K562 (cell line): ENCODE data around the gene PRSS38. TPM values are rescaled to one million over a fixed set of nuclear protein-coding genes. Genes with fewer than 3 reads are reported as not detected.

Experiments used
- CBFA2T2 ChIP-seq: fragments of 450-650 bp; conservative IDR thresholded peaks from 2 replicates; pipeline ENCODE4 v1.6.1; 2017; ENCODE audit warnings: mild to moderate bottlenecking
- CBFA2T3 ChIP-seq: fragments of 450-650 bp; IDR thresholded peaks from 2 replicates; pipeline ENCODE4 v1.6.1; 2017
- CTBP1 ChIP-seq: fragments of 450-650 bp; IDR thresholded peaks from 2 replicates; pipeline ENCODE4 v1.6.1; 2016; ENCODE audit warnings: borderline replicate concordance
- EGR1 ChIP-seq: fragments of 450-650 bp; conservative IDR thresholded peaks from 2 replicates; pipeline ENCODE4 v1.6.1; 2017; ENCODE audit warnings: mild to moderate bottlenecking
- FOS ChIP-seq: IDR thresholded peaks from 3 replicates; pipeline ENCODE4 v1.6.1; 2011; ENCODE audit not compliant: insufficient read length; ENCODE audit errors: extremely low read depth
- HMGN3 ChIP-seq: IDR thresholded peaks from 2 replicates; pipeline ENCODE4 v1.6.1; 2011; ENCODE audit warnings: borderline replicate concordance, low read depth, mild to moderate bottlenecking, mixed read lengths, low read length; ENCODE audit not compliant: insufficient read length; ENCODE audit errors: extremely low read depth
- NEUROD1 ChIP-seq: fragments of 150-350 bp; IDR thresholded peaks from 2 replicates; pipeline ENCODE4 v1.6.1; 2014; ENCODE audit warnings: borderline replicate concordance, low read length, low read depth; ENCODE audit not compliant: partially characterized antibody
- NFIC ChIP-seq: fragments of 450-650 bp; IDR thresholded peaks from 2 replicates; pipeline ENCODE4 v1.6.1; 2017; ENCODE audit warnings: mild to moderate bottlenecking, inconsistent platforms
- NFYB ChIP-seq: IDR thresholded peaks from 2 replicates; pipeline ENCODE4 v1.6.1; 2011; ENCODE audit warnings: mild to moderate bottlenecking, moderate library complexity; ENCODE audit not compliant: insufficient read length; ENCODE audit errors: extremely low read depth
- PBX2 ChIP-seq, 2 experiments: IDR thresholded peaks in 1 of 2; conservative IDR thresholded peaks in 1 of 2; 2 replicates each; pipeline ENCODE4 v1.6.1; 2016; ENCODE audit warnings: low read depth in 2 of 2, mild to moderate bottlenecking in 1 of 2, missing compliant biosample characterization in 1 of 2, missing genetic modification characterization in 1 of 2, moderate library complexity in 1 of 2
- PHF21A ChIP-seq: fragments of 450-650 bp; IDR thresholded peaks from 2 replicates; pipeline ENCODE4 v1.6.1; 2017; ENCODE audit warnings: low read depth, borderline replicate concordance
- PKNOX1 ChIP-seq: fragments of 450-650 bp; IDR thresholded peaks from 2 replicates; pipeline ENCODE4 v1.6.1; 2016
- SLC30A9 ChIP-seq: fragments of 250-450 bp; sonication (Bioruptor Pico); IDR thresholded peaks from 2 replicates; pipeline ENCODE4 v1.8.0; 2022; ENCODE audit warnings: mild to moderate bottlenecking, moderate library complexity
- SP2 ChIP-seq: IDR thresholded peaks from 2 replicates; pipeline ENCODE4 v1.6.1; 2011; ENCODE audit warnings: mild to moderate bottlenecking, low read depth, low read length, moderate library complexity; ENCODE audit not compliant: poor library complexity, severe bottlenecking; ENCODE audit errors: extremely low read depth
- TCF3 ChIP-seq: sonication (generic); formaldehyde crosslinking; IDR thresholded peaks from 2 replicates; pipeline ENCODE4 v1.4.0; 2020; ENCODE audit warnings: mild to moderate bottlenecking, missing genetic modification reagents
- TEAD4 ChIP-seq, 2 experiments: sonication (generic) in 1 of 2; formaldehyde crosslinking in 1 of 2; IDR thresholded peaks; 2 replicates each; pipeline versions ENCODE4 v1.6.1 to v1.8.0; 2012 to 2022; ENCODE audit warnings: borderline replicate concordance in 1 of 2, inconsistent platforms in 1 of 2, low read length in 1 of 2, mild to moderate bottlenecking in 1 of 2, missing genetic modification reagents in 1 of 2
- polyA plus RNA-seq, 8 experiments: library from polyadenylated mRNA; depleted of rRNA in 4 of 8; stranded (reverse) in 5 of 8; unstranded in 3 of 8; fragments of >200 nt; fragmentation: Nextera tagmentation in 2 of 8; fragmentation: Illumina TruSeq in 1 of 8; extraction: Ambion mirVana in 2 of 8; extraction: Trizol in 1 of 8; gene quantifications; 2 replicates each; pipeline versions ENCODE4 v1.2.1 to v1.2.3, GENCODE V29; 2011 to 2014; ENCODE audit warnings: inconsistent platforms in 1 of 8, missing spikeins in 1 of 8
- total RNA-seq, 7 experiments: library from RNA; depleted of rRNA in 6 of 7; stranded (reverse); fragments of >200 nt in 6 of 7; fragmentation: Illumina TruSeq in 2 of 7; extraction: Trizol in 2 of 7; gene quantifications; 2 replicates each; pipeline versions ENCODE4 v1.2.1 to v1.2.3, GENCODE V29; 2011 to 2021; ENCODE audit warnings: low replicate concordance in 1 of 7
- TF ChIP-seq, protein P1 (sequence below), 3 experiments: fragments of 200-800 bp in 1 of 3; sonication (Bioruptor generic) in 1 of 3; sonication (generic) in 1 of 3; formaldehyde crosslinking in 1 of 3; IDR thresholded peaks; 2 replicates each; pipeline versions ENCODE4 v1.6.1 to v1.8.0; 2016 to 2022; ENCODE audit warnings: mild to moderate bottlenecking in 2 of 3, missing compliant biosample characterization in 2 of 3, missing genetic modification characterization in 2 of 3, missing genetic modification reagents in 1 of 3

The PRSS38 gene
- total and polyA plus RNA-seq, 9 of the 15 experiments (the other 6 are each of a cell fraction or from before 2014, with no cell fraction given), result 0.09 to 0.14 TPM; not detected in 7

GRCh38 chr1:227889047-227889862 lies 73.8 kb downstream of the PRSS38 start (continued):
- TF ChIP-seq PKNOX1, result peak; percentile 98
- TF ChIP-seq TCF3, result peak; percentile 74
- TF ChIP-seq EGR1, result no peak
- TF ChIP-seq TEAD4 (IDR thresholded peaks at IDR 0.05; ENCODE audit: low read length), result peak; percentile 60
- no peak for TF ChIP-seq TEAD4 (CRISPR knock-in tag; IDR thresholded peaks at IDR 0.05; ENCODE audit: borderline replicate concordance)
- peak; percentile 56 for TF ChIP-seq FOS
- TF ChIP-seq CBFA2T3, result peak; percentile 75
- peak; percentile 64 for TF ChIP-seq CBFA2T2
- TF ChIP-seq SLC30A9 (CRISPR knock-in tag), result no peak
- peak; percentile 28; the same call in 1 of the 2 replicates for TF ChIP-seq NFIC
- peak; percentile 19; the same call in 1 of the 2 replicates for TF ChIP-seq CTBP1
- peak; percentile 63 for TF ChIP-seq NFYB
- TF ChIP-seq, protein P1, sequence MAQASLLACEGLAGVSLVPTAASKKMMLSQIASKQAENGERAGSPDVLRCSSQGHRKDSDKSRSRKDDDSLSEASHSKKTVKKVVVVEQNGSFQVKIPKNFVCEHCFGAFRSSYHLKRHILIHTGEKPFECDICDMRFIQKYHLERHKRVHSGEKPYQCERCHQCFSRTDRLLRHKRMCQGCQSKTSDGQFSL (CRISPR knock-in tag; IDR thresholded peaks at IDR 0.05), result peak; percentile 98
- TF ChIP-seq, protein P1 (tag; IDR thresholded peaks at IDR 0.05), result peak in 1 of 2 experiments; percentile 95; a peak in 2 of 4 replicates
- TF ChIP-seq HMGN3, result peak; percentile 29
- no peak for TF ChIP-seq NEUROD1
- no peak for TF ChIP-seq PHF21A
- TF ChIP-seq PBX2 (CRISPR knock-in tag; IDR thresholded peaks at IDR 0.05; ENCODE audit: low read depth), result peak; percentile 78
- TF ChIP-seq PBX2 (tag; conservative IDR thresholded peaks at IDR 0.05; ENCODE audit: low read depth), result peak; percentile 84
- peak; percentile 34 for TF ChIP-seq SP2
